ENCODE data around the gene RNF213. TPM values are rescaled to one million over a fixed set of nuclear protein-coding genes. Genes with fewer than 3 reads are reported as not detected.

RNF213 gene
- total RNA-seq, 1 donor from 2014 or later = 110 TPM

DNA sequence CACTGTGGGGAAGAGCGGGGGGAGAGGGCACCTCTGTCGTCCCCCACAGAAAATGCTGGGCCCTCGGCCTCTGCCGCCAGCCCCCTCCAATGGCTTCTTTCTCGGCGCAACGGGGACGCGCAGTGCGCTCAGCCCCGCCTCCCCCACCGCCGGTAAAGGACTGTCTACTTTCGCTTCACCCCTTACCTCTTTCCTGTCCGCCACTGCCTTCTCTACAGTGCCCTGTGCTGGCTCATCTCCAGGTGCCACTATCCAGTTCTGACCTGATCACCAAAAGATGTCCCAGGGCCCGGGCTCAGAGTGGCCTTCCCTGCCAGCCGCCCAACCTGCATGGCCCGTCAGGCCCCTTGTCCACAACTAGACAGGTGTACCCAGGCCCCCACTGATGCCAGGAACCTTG is 161.6 kb downstream of the RNF213 start:
- Mint-ChIP-seq H3K4me1 (ENCODE audit: unreplicated experiment) (peaks cover 9% of the 10 kb centered on the region), H3K36me3 (ENCODE audit: low read depth, unreplicated experiment) (peaks cover 18% of the 10 kb centered on the region), H3K27me3 (ENCODE audit: unreplicated experiment) (no peaks in the 10 kb centered on the region), H3K9me3 (ENCODE audit: unreplicated experiment) (no peaks in the 10 kb centered on the region), H3K4me3 (ENCODE audit: unreplicated experiment) (no peak overlapping the region), H3K27ac (ENCODE audit: unreplicated experiment) (no peak overlapping the region)
- DNase-seq (ENCODE audit: low spot score) = no peak
- no peak for TF ChIP-seq CTCF (IDR thresholded peaks at IDR 0.05; ENCODE audit: unreplicated experiment)

DNA sequence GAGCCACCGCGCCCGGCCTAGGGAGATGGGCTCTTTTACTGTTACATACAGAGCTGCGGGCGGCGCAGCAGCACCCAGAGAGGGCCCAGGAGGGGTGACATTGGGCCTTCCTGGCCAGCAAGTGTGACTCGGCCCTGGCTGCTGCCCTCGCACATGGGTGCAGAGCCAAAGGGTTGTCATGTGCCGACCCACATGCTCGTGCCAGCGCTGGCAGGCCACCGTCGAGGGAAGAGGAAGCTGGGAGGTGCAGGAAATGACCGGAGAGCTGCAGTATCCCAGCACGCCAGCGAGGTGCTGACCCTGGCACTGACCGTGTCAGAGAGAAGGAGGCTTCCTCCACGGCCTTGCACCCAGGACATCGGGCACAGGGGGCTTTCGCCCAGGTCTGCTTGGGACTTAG is 162.3 kb downstream of the RNF213 start:
- no peak overlapping the region for H3K4me3 Mint-ChIP-seq (ENCODE audit: unreplicated experiment)
- peaks cover 6% of the 10 kb centered on the region for H3K4me1 Mint-ChIP-seq (ENCODE audit: unreplicated experiment)
- H3K27me3 Mint-ChIP-seq (ENCODE audit: unreplicated experiment) = no peaks in the 10 kb centered on the region
- no peak overlapping the region for H3K27ac Mint-ChIP-seq (ENCODE audit: unreplicated experiment)
- peaks cover 11% of the 10 kb centered on the region for H3K36me3 Mint-ChIP-seq (ENCODE audit: low read depth, unreplicated experiment)
- H3K9me3 Mint-ChIP-seq (ENCODE audit: unreplicated experiment) = no peaks in the 10 kb centered on the region
- DNase-seq (ENCODE audit: low spot score) = no peak
- TF ChIP-seq CTCF (IDR thresholded peaks at IDR 0.05; ENCODE audit: unreplicated experiment) = no peak

GRCh38 chr17:80423536-80424225 is 163.0 kb downstream of the RNF213 start:
- Mint-ChIP-seq H3K36me3 (ENCODE audit: low read depth, unreplicated experiment) (peaks cover 4% of the 10 kb centered on the region), H3K9me3 (ENCODE audit: unreplicated experiment) (no peaks in the 10 kb centered on the region), H3K27ac (ENCODE audit: unreplicated experiment) (no peak overlapping the region), H3K4me3 (ENCODE audit: unreplicated experiment) (no peak overlapping the region), H3K27me3 (ENCODE audit: unreplicated experiment) (no peaks in the 10 kb centered on the region), H3K4me1 (ENCODE audit: unreplicated experiment) (peaks cover 3% of the 10 kb centered on the region)
- no peak for DNase-seq (ENCODE audit: low spot score)
- no peak for TF ChIP-seq CTCF (IDR thresholded peaks at IDR 0.05; ENCODE audit: unreplicated experiment)

GRCh38 chr17:80424261-80424660 is 163.6 kb downstream of the RNF213 start:
- Mint-ChIP-seq H3K36me3 (ENCODE audit: low read depth, unreplicated experiment) (peaks cover 4% of the 10 kb centered on the region), H3K27me3 (ENCODE audit: unreplicated experiment) (no peaks in the 10 kb centered on the region), H3K4me1 (ENCODE audit: unreplicated experiment) (peaks cover 3% of the 10 kb centered on the region), H3K27ac (ENCODE audit: unreplicated experiment) (no peak overlapping the region), H3K9me3 (ENCODE audit: unreplicated experiment) (no peaks in the 10 kb centered on the region), H3K4me3 (ENCODE audit: unreplicated experiment) (no peak overlapping the region)
- TF ChIP-seq CTCF (IDR thresholded peaks at IDR 0.05; ENCODE audit: unreplicated experiment) = no peak
- DNase-seq (ENCODE audit: low spot score) = no peak

- Mint-ChIP-seq H3K4me3 (ENCODE audit: unreplicated experiment) (no peak overlapping the region), H3K27ac (ENCODE audit: unreplicated experiment) (no peak overlapping the region), H3K27me3 (ENCODE audit: unreplicated experiment) (no peaks in the 10 kb centered on the region), H3K36me3 (ENCODE audit: low read depth, unreplicated experiment) (no peaks in the 10 kb centered on the region), H3K4me1 (ENCODE audit: unreplicated experiment) (no peaks in the 10 kb centered on the region), H3K9me3 (ENCODE audit: unreplicated experiment) (no peaks in the 10 kb centered on the region)
- no peak for TF ChIP-seq CTCF (IDR thresholded peaks at IDR 0.05; ENCODE audit: unreplicated experiment)
- no peak for DNase-seq (ENCODE audit: low spot score)
Observed at GRCh38 chr17:80424878-80425765, 164.5 kb downstream of the RNF213 start.
